Sigmoid colon (tissue), 4 donors: ENCODE data around the gene RBM46.

Source experiments
- EP300 ChIP-seq, 4 donors: sonication (generic); formaldehyde crosslinking; IDR thresholded peaks; one replicate each; pipeline ENCODE4 v1.6.1; 2017; ENCODE audit warnings: antibody characterized with exemption in 4 of 4
- POLR2AphosphoS5 ChIP-seq, 4 donors: sonication (generic); formaldehyde crosslinking; IDR thresholded peaks; one replicate each; pipeline ENCODE4 v1.6.1; 2017; ENCODE audit warnings: antibody characterized with exemption in 4 of 4
- TF ChIP-seq, protein P1 (sequence below), 4 experiments: fragments of 450-650 bp in 3 of 4; fragments of 200-600 bp in 1 of 4; IDR thresholded peaks; one replicate each; pipeline ENCODE4 v1.5.1; 2016 to 2019; ENCODE audit warnings: antibody characterized with exemption in 4 of 4, mild to moderate bottlenecking in 3 of 4, moderate library complexity in 2 of 4

DNA sequence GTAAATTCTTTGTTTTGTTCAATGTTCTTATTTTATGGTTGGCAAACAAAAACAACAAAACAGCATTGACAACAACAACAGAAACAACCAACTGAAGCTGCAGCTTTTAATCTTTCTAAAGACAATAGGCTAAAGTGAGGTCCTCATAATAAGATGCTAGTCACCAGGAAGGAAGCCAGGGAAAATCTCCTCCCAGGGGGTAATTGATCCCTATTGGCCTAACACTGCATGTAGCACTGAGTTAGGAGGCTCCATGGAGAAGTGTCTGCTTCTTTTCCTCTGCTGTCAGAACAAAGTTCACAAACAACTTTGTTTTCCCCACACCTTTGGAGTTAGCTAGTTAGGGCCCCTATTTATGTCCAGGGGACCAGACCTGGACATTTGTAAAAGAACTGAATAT, 42.0 kb upstream of the RBM46 start:
- TF ChIP-seq, protein P1, sequence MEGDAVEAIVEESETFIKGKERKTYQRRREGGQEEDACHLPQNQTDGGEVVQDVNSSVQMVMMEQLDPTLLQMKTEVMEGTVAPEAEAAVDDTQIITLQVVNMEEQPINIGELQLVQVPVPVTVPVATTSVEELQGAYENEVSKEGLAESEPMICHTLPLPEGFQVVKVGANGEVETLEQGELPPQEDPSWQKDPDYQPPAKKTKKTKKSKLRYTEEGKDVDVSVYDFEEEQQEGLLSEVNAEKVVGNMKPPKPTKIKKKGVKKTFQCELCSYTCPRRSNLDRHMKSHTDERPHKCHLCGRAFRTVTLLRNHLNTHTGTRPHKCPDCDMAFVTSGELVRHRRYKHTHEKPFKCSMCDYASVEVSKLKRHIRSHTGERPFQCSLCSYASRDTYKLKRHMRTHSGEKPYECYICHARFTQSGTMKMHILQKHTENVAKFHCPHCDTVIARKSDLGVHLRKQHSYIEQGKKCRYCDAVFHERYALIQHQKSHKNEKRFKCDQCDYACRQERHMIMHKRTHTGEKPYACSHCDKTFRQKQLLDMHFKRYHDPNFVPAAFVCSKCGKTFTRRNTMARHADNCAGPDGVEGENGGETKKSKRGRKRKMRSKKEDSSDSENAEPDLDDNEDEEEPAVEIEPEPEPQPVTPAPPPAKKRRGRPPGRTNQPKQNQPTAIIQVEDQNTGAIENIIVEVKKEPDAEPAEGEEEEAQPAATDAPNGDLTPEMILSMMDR (IDR thresholded peaks at IDR 0.05): no peak
- TF ChIP-seq POLR2AphosphoS5 (IDR thresholded peaks at IDR 0.05) (no peak), EP300 (IDR thresholded peaks at IDR 0.05) (no peak)
